GM15510 (cell line): ENCODE results near the gene MANEA.

Experiments used
- POLR2A ChIP-seq: IDR thresholded peaks from 3 replicates; pipeline ENCODE4 v1.6.1; 2011; ENCODE audit warnings: borderline replicate concordance; ENCODE audit not compliant: insufficient read length; ENCODE audit errors: extremely low read depth

MANEA gene

DNA sequence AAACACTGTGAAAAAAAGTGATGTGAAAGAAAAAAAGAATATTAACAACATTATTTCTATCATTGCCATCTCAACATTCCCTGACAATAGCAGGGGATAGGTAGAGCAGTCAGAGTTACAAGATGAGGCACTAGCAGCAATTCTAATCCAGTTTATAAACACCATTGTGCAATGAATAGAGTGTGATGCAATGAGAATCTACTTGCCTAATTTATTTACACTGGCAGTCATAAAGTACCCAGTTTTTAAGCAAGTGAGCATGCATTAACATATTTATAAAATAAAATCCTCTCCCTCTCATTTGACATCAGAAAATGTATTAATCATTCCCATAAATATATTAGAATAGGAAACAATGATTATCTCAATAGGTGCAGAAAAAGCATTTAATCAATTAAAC lies 2.5 kb upstream of the MANEA start:
- TF ChIP-seq POLR2A: no peak

DNA sequence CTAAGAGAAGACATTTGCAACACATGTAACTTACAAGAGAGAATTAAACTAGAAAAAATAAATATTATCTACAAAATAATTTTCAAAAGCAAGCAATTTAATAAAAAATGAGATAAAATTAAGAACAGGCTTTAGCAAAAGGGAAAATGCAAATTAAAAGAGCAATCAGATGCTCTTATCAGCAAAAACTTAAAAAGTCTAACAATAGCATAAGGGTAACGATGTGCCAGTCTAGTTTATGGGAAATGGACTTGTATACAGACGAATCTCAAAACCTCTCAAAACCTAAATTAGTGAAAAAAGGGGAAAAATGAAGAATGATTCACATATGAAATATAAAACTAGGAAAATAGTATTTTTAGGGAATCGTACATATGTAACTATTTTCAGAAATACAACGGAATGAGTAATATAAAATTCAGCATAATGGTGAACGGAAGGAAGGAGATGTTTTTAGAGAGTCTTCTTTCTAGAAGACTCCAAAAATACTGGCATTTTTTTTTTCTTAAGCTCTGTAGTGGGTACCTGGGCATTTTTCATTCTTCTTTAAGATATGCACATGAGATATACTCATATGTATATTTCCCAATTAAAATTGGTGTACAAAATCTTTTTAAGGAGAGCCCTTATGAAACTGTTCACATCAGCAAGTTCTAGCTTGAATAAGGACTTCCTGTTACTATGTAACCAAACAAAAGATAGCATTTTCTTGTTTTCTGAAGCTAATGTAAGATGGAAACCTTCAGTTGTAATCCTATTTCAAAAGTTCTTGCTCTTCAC lies 927 bp upstream of the MANEA start:
- no peak for TF ChIP-seq POLR2A

DNA sequence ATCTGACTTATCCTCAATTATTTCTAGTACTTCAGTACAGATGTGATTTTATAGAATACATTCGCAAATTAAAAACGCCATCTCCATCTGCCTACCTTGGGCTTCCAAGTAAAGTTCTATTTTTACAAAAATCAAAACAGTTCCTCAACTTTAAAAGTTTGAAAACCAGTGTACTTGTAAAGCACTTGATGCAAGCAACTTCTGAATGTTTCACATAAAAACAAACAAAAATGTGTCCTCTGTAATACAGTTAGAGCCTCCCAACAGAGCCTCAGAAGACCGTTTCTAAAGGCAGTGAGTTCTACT lies 384 bp upstream of the MANEA start:
- no peak for TF ChIP-seq POLR2A

DNA sequence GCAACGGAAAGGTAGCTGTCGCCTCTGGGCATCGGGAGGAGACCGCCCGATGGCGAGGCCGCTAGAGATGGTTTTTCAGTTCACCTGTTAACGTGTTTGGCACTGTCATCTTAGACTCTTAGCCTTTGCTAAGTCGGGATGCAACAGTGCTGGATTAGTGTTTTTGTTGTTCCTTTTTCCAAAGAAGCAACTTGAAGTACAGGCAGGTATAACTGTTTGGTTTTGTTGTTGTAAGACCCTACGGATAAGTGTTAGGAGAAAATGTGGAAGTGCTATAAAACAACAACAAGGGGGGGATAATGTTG lies 723 bp downstream of the MANEA start:
- no peak for TF ChIP-seq POLR2A

DNA sequence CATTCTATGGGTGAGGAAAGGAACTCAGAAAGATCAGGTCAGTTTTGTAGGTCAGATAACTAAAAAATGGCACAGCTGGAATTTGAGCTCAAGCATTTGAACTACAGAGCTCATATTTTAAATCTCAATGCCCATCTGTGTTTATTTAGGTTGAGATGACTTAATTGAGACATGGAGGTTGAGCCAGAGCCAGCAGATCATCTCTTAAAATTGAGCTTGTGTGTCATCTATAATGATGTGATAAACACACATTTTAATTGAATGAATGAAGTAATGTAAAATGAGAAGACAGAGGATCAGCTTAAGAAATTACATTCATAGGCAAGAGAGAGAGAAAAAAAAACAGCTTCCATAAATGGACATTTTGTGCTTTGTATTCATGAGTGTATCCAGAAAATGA lies 3.7 kb downstream of the MANEA start:
- no peak for TF ChIP-seq POLR2A

DNA sequence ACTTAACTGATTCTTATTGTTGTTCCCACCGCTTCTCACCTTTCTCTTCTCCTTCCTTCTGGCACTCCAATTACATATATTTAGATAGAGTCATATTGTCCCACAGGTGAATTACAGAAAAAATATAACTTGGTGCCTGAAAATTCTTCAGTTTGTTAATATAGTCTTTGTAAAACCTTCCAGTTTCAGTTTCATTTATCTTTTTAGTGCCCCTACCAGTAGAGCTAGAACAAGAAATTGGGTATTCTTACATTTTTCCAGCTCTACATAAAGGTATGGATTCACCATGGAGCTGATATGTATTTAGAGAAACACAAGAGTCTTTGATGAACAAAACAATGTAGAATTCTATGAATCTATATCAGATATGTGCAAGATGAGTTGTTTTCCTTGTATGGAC lies 10.7 kb downstream of the MANEA start:
- no peak for TF ChIP-seq POLR2A

DNA sequence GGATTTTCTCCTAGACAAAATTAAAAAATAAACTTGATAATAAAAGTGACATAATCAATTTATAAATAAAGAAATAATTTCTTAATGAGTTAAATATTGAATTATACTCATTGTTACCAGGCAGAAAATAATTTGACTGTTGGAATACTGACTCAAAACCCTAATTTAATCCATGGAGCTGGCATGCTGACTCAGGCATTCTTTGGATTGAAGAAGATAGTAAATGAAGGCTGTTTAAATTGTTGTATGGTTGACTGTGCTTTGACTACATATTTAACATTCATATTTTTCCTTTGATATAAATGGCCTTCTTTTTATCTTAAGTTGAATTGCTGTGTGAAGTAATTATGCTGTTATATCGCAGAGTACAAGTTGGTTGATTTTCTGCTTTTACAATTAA lies 11.7 kb downstream of the MANEA start:
- TF ChIP-seq POLR2A: no peak

DNA sequence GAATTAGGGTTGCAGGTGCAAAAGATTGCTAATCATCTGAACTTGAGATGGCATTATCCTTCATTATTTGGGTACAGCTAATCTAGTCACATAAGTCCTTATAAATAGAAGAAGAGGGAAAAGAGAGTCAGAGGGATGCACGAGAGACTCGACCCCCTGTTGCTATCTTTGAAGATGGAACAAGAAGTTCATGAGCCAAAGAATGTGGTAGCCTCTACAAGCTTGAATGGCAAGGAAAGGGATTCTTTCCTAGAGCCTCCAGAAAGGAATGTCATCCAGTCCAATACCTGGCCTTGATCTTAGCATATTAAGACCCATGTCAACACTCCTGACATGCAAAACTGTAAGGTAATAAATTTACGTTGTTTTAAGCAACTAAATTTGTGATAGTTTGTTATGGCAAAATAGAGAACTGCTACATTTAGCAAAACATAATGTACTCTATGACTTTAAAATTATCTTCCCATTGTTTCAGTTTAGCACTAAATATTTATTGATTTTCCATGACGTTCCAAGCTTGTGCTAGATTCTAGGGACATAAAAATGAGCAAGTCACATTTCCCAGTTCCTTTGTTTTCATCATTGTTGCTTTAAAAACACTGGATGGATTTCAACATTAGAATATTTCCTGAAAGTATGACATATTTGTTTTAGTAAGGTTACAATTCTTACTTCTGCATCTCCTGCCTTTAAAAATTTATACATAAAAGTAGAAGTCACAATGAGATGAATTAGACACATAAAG lies 12.7 kb downstream of the MANEA start:
- TF ChIP-seq POLR2A: no peak

DNA sequence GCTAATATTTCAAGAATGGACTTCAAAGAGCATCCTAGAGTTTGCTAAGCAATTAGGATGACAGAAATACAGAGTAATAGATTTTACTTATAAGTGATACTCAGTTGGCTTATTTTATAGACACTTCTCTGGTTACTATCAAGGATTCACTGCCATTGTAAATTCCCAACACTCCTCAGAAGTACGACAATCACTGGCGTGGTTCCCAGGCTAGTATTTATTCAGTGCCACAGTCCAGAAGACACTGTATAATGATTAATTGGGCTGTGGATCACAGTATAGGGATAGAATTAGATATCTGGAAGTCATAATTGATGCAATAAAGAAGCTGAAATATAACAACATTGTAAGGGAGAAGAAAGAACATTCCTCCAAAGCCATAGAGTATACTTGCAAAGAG lies 15.7 kb downstream of the MANEA start:
- TF ChIP-seq POLR2A: no peak

DNA sequence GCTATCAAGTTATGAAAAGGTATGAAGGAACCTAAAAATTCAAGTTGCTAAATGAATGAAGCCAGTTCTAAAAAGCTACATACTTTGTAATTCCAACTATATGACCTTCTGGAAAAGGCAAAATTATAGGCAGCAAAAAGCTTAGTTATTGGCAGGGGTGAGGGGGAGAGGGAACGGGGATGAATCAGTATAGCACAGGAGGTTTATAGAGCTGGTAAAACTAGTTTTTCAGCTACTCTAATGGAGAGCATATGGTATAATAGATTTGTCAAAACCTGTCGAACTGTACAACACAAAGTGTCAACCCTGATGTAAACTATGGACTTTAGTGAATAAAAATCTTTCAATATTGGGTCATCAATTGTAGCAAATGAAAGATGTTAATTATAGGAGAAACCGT lies 18.7 kb downstream of the MANEA start:
- TF ChIP-seq POLR2A: no peak

DNA sequence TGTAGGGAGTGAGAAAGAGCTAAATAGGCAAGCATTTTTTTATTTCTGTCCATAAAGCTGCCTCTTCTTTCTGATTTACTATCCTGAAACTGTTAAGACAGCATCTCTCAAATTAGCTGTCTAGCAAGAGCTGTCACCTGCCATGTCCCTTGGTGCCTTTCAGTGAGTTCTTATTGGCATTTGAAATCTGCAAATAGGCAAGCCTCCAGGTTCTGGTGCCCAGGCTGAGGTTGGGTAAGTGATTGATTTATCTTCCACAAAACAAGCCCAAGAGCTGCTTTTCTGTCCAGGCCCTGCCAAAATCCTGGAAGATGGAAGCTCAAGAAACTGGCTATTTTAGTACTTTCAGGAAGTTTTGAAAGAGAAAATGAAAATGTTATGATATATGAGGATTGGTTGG lies 22.4 kb downstream of the MANEA start:
- no peak for TF ChIP-seq POLR2A

DNA sequence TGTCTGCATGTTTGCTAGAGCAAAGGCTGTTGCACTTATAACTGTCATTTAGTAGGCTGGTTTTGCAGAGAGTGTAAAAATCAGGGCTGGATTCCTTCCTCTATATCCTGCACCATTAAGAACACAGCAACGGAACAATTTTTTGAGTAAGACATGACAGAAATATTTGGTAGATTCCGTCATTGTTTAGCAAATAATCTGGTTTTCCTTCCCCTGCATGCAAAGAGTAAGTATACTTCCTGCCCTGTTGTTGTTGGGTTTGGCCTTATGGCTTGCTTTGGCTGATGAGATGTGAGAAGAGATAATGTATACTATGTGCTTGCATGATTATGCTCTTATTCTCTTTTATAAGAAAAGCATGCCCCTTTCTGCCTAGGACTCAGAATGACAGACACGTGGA lies 23.8 kb downstream of the MANEA start:
- TF ChIP-seq POLR2A: no peak

DNA sequence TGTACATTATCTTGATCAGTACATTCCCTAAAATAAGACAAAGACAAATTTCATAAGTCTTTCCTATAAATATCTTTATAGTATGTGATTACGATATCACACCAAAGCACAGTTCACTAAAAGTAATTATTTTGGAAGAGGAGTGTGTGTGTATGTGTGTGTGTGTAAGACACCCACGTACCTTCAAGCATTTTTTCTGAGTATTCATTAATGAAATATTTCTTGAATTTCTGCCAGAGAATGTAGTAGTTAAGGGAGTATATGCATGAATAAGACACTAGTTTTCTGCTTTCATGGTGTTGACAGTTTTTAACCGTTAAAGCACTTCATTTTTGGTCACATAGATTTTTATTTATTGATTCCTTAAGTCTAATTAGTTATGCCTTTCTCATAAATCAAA lies 36.8 kb downstream of the MANEA start:
- TF ChIP-seq POLR2A: no peak

DNA sequence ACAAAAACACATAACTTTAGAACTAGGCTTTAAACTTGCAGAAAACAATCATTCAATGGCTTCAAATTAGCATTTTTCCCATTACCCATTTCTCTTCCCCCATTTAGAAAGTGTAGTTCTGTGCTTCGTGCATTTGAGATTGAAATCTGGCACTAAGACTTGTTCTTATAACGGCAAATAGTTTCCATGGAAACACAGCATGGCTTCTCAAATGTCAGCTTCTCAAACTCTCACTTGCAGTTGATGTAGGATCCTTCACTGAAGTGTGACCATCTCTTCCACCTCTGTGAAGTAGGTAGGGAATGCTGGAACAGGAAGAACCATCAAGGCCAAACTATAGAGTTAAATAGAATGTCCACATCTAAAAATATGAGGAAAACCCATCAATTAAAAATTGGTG lies 52.2 kb downstream of the MANEA start:
- TF ChIP-seq POLR2A: no peak

DNA sequence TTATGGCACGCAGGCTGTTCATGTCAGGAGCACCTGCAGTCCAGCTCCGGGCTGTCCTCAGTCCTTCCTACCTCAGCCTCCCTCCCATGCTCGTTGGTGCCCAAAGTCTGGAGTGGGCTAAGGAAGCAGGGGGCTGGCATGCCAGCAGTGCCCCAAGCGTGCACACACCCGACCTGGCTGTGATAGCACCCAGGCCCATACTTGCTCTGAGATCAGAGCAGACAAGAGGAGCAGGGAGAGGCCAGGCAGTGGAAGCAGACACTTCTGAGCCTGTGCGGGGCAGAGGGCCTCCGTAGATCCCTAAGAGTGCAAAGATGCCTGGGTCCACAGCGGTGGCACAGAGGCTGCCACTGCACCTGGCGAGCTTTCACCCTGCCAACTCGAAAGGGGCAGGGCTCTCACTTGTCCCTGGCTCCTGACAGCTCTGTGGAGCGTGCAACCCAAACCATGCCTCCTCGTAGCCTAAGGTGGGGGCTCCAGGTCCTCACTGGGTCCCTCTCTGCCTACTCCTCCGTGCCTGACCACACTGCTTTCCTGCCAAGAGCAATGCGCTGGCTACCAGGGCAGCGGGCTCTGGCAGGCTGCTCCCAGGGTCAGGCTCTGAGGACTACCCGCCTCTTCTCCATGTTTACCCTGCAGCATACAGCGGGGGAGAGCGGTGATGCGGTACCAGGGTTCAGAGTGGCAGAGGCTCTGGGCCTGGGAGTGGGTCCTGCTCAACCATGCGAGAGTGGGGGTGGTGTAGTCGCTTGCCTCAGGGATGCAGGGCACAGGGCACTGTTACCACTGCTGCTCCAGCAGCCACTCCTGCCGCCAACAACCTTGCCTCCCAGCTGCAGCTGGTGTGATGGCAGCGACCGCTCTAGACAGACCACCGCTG lies 59.5 kb downstream of the MANEA start:
- TF ChIP-seq POLR2A: no peak
